Mesenchymal stem cell (in vitro differentiated cells and primary cell): ENCODE results near the gene DOCK8.

Experiments
- DNase-seq: peaks from one replicate; pipeline ENCODE4 v3.0.0-alpha.2; 2013
- H2AFZ ChIP-seq: one replicate; pipeline ENCODE4 v1.6.1; 2013; ENCODE audit warnings: low read depth, mild to moderate bottlenecking, control low read depth, inconsistent platforms, low read length, moderate library complexity
- H2AK5ac ChIP-seq: 2 replicates; pipeline ENCODE4 v1.6.1; 2013; ENCODE audit warnings: low read length, moderate library complexity, mild to moderate bottlenecking, inconsistent platforms; ENCODE audit not compliant: severe bottlenecking
- H2BK120ac ChIP-seq: one replicate; pipeline ENCODE4 v1.6.1; 2013; ENCODE audit warnings: low read depth, mild to moderate bottlenecking, inconsistent platforms, low read length, moderate library complexity
- H2BK12ac ChIP-seq, 2 experiments: one replicate each; pipeline ENCODE4 v1.6.1; 2013; ENCODE audit warnings: inconsistent platforms in 2 of 2, low read length in 2 of 2, mild to moderate bottlenecking in 2 of 2, moderate library complexity in 2 of 2, control low read depth in 1 of 2
- H2BK15ac ChIP-seq: one replicate; pipeline ENCODE4 v1.6.1; 2013; ENCODE audit warnings: mild to moderate bottlenecking, low read depth, inconsistent platforms; ENCODE audit not compliant: poor library complexity, severe bottlenecking
- H2BK5ac ChIP-seq: 2 replicates; pipeline ENCODE4 v1.6.1; 2013; ENCODE audit warnings: low read depth, mild to moderate bottlenecking, low read length, control low read depth, inconsistent platforms; ENCODE audit not compliant: poor library complexity, severe bottlenecking
- H3K14ac ChIP-seq, 2 experiments: one replicate each; pipeline ENCODE4 v1.6.1; 2013; ENCODE audit warnings: inconsistent platforms in 2 of 2, low read length in 2 of 2, control low read depth in 1 of 2, mild to moderate bottlenecking in 1 of 2, moderate library complexity in 1 of 2
- H3K18ac ChIP-seq, 2 experiments: one replicate each; pipeline ENCODE4 v1.6.1; 2013; ENCODE audit warnings: inconsistent platforms in 2 of 2, low read length in 2 of 2, control low read depth in 1 of 2, low read depth in 1 of 2, mild to moderate bottlenecking in 1 of 2
- H3K23ac ChIP-seq, 2 experiments: one replicate each; pipeline ENCODE4 v1.6.1; 2013; ENCODE audit warnings: inconsistent platforms in 2 of 2, low read length in 2 of 2, mild to moderate bottlenecking in 2 of 2, moderate library complexity in 2 of 2, control low read depth in 1 of 2
- H3K27ac ChIP-seq: 2 replicates; pipeline ENCODE4 v1.5.1; 2013; ENCODE audit warnings: mild to moderate bottlenecking, moderate library complexity, low read length, control low read depth, inconsistent platforms; ENCODE audit not compliant: poor library complexity, severe bottlenecking
- H3K27me3 ChIP-seq, 2 experiments: 2 replicates each; pipeline versions ENCODE4 v1.6.1 to v1.7.0; 2013; ENCODE audit warnings: low read length in 2 of 2, mild to moderate bottlenecking in 2 of 2, moderate library complexity in 2 of 2, control low read depth in 1 of 2, inconsistent platforms in 1 of 2; ENCODE audit not compliant: control insufficient read depth in 1 of 2, insufficient read depth in 1 of 2
- H3K36me3 ChIP-seq, 2 experiments: 2 replicates each; pipeline versions ENCODE4 v1.6.1 to v1.7.0; 2013; ENCODE audit warnings: low read length in 2 of 2, control low read depth in 1 of 2, inconsistent platforms in 1 of 2, low read depth in 1 of 2, mild to moderate bottlenecking in 1 of 2; ENCODE audit not compliant: insufficient read depth in 2 of 2, control insufficient read depth in 1 of 2
- H3K4ac ChIP-seq, 2 experiments: one replicate each; pipeline ENCODE4 v1.6.1; 2013; ENCODE audit warnings: inconsistent platforms in 2 of 2, low read length in 2 of 2, mild to moderate bottlenecking in 2 of 2, moderate library complexity in 2 of 2, control low read depth in 1 of 2, low read depth in 1 of 2
- H3K4me1 ChIP-seq: 2 replicates; pipeline ENCODE4 v1.6.1; 2013; ENCODE audit warnings: low read depth, low read length, control low read depth; ENCODE audit not compliant: control insufficient read depth, insufficient read depth
- H3K4me2 ChIP-seq: 2 replicates; pipeline ENCODE4 v1.6.1; 2013; ENCODE audit warnings: low read length, mild to moderate bottlenecking, inconsistent platforms; ENCODE audit not compliant: poor library complexity, severe bottlenecking
- H3K4me3 ChIP-seq, 2 experiments: 2 replicates each; pipeline versions ENCODE4 v1.5.1 to v1.7.0; 2013; ENCODE audit warnings: low read length in 2 of 2, mild to moderate bottlenecking in 2 of 2, control low read depth in 1 of 2, low read depth in 1 of 2; ENCODE audit not compliant: insufficient read depth in 1 of 2
- H3K79me1 ChIP-seq: replicated peaks from 2 replicates; pipeline ENCODE4 v1.6.1; 2013; ENCODE audit warnings: mild to moderate bottlenecking, control low read depth, low read length, inconsistent platforms; ENCODE audit not compliant: poor library complexity, severe bottlenecking
- H3K9ac ChIP-seq: 2 replicates; pipeline ENCODE4 v1.7.0; 2013; ENCODE audit warnings: mild to moderate bottlenecking, low read length, moderate library complexity
- H3K9me3 ChIP-seq: 2 replicates; pipeline ENCODE4 v1.7.0; 2013; ENCODE audit warnings: mild to moderate bottlenecking, low read length; ENCODE audit not compliant: control insufficient read depth
- H4K8ac ChIP-seq: one replicate; pipeline ENCODE4 v1.6.1; 2013; ENCODE audit warnings: inconsistent platforms, mild to moderate bottlenecking, low read length, moderate library complexity
- H4K91ac ChIP-seq: one replicate; pipeline ENCODE4 v1.6.1; 2013; ENCODE audit warnings: mild to moderate bottlenecking, low read length, inconsistent platforms
- WGBS: methylation state at CpG from one replicate; pipeline ENCODE4 v1.1.7; 2013; ENCODE audit warnings: mixed read lengths; 5-methylcytosine and 5-hydroxymethylcytosine counted together

The DOCK8 gene

GRCh38 chr9:419571-420171, 205.0 kb downstream of the DOCK8 start:
- H3K9me3 ChIP-seq, result no peaks in the 10 kb centered on the region
- H3K4me2 ChIP-seq, result no peak overlapping the region
- no peaks in the 10 kb centered on the region for H3K27me3 ChIP-seq
- no peak overlapping the region for H3K4me3 ChIP-seq
- H3K79me1 ChIP-seq, result no peaks in the 10 kb centered on the region
- H3K4me1 ChIP-seq, result no peaks in the 10 kb centered on the region
- H2BK5ac ChIP-seq, result no peak overlapping the region
- no peak overlapping the region for H3K4ac ChIP-seq
- H3K27ac ChIP-seq, result no peak overlapping the region
- no peak for DNase-seq
- H2BK15ac ChIP-seq, result no peak overlapping the region
- H3K36me3 ChIP-seq, result no peaks in the 10 kb centered on the region
- no peak overlapping the region for H2AK5ac ChIP-seq
- H4K91ac ChIP-seq, result no peak overlapping the region
- H3K23ac ChIP-seq, result no peak overlapping the region
- no peak overlapping the region for H2AFZ ChIP-seq
- no peak overlapping the region for H2BK12ac ChIP-seq
- 64% methylated on average over 3 of the region's 5 CpGs for WGBS
- H3K9ac ChIP-seq, result no peak overlapping the region
- H3K14ac ChIP-seq, result no peak overlapping the region
- H2BK120ac ChIP-seq, result no peak overlapping the region
- no peak overlapping the region for H3K18ac ChIP-seq
- H4K8ac ChIP-seq, result no peak overlapping the region

DNA sequence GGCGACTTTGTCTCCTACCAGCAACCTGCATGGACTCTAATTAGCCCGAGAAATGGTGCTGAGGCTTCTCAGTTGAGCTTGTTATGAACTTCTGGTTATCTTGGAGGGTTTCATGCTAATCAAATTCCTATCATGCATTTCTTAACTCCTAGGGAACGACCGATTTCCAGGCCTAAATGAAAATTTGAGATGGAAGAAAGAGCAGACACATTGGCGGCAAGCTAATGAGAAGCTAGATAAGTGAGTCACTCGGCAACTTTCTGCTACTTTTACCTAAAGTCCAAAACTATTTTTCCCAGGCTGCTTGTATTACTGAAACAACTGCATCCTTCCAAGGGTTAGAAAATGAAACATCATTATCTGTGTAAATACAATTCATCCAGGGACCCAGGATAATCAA, 207.2 kb downstream of the DOCK8 start:
- Histone ChIP-seq H3K23ac (no peak overlapping the region), H2BK120ac (no peak overlapping the region), H2BK15ac (no peak overlapping the region), H3K4me3 (no peak overlapping the region), H4K91ac (no peak overlapping the region), H2AK5ac (no peak overlapping the region), H3K4ac (no peak overlapping the region), H3K4me2 (no peak overlapping the region), H4K8ac (no peak overlapping the region), H3K27me3 (no peaks in the 10 kb centered on the region), H3K18ac (no peak overlapping the region), H3K36me3 (no peaks in the 10 kb centered on the region), H3K9ac (no peak overlapping the region), H3K14ac (no peak overlapping the region), H2AFZ (no peak overlapping the region), H2BK12ac (no peak overlapping the region), H3K9me3 (no peaks in the 10 kb centered on the region), H2BK5ac (no peak overlapping the region), H3K27ac (no peak overlapping the region), H3K4me1 (no peaks in the 10 kb centered on the region), H3K79me1 (no peaks in the 10 kb centered on the region)
- no peak for DNase-seq
- 70% methylated on average over 5 of the region's 6 CpGs for WGBS

GRCh38 chr9:426264-426663, 211.6 kb downstream of the DOCK8 start:
- H2BK120ac ChIP-seq, result no peak overlapping the region
- no peak overlapping the region for H2BK12ac ChIP-seq
- H3K14ac ChIP-seq, result no peak overlapping the region
- no peak overlapping the region for H3K18ac ChIP-seq
- no peaks in the 10 kb centered on the region for H3K27me3 ChIP-seq
- H4K8ac ChIP-seq, result no peak overlapping the region
- WGBS, result 90% methylated on average over 5 of the region's 6 CpGs
- H3K36me3 ChIP-seq, result no peaks in the 10 kb centered on the region
- no peak overlapping the region for H3K4me2 ChIP-seq
- no peak overlapping the region for H2AFZ ChIP-seq
- H3K4me1 ChIP-seq, result no peaks in the 10 kb centered on the region
- H4K91ac ChIP-seq, result no peak overlapping the region
- H3K27ac ChIP-seq, result no peak overlapping the region
- no peak overlapping the region for H3K9ac ChIP-seq
- no peak for DNase-seq
- no peaks in the 10 kb centered on the region for H3K9me3 ChIP-seq
- no peak overlapping the region for H2BK5ac ChIP-seq
- no peak overlapping the region for H3K4me3 ChIP-seq
- no peaks in the 10 kb centered on the region for H3K79me1 ChIP-seq
- no peak overlapping the region for H2AK5ac ChIP-seq
- H3K4ac ChIP-seq, result no peak overlapping the region
- H2BK15ac ChIP-seq, result no peak overlapping the region
- H3K23ac ChIP-seq, result no peak overlapping the region

DNA sequence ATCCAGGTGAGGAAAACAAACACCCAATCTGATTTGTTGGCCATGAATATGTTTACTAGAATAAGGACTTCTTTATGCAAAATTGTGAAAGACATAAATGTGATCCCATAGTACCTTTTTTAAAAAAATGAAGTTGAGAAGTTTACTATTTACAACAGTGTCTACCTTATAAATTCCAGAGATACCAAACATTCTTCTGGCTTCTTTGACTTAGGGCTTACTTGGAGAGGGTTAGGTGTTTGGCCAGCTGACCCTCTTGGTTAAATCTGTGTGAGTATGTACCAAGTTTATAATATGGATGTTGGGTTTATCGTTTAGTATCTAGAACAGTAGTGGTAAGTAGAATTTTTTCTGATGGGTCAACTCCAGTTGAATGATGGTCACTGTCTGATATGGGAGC, 212.3 kb downstream of the DOCK8 start:
- H2BK12ac ChIP-seq, result no peak overlapping the region
- no peak overlapping the region for H3K27ac ChIP-seq
- no peak overlapping the region for H3K4me3 ChIP-seq
- no peaks in the 10 kb centered on the region for H3K4me1 ChIP-seq
- no peaks in the 10 kb centered on the region for H3K79me1 ChIP-seq
- no peak overlapping the region for H3K4ac ChIP-seq
- H3K23ac ChIP-seq, result no peak overlapping the region
- WGBS, result 67% methylated on average over 1 of the region's 1 CpG
- H4K8ac ChIP-seq, result no peak overlapping the region
- no peak overlapping the region for H2BK5ac ChIP-seq
- H3K36me3 ChIP-seq, result no peaks in the 10 kb centered on the region
- no peaks in the 10 kb centered on the region for H3K27me3 ChIP-seq
- H2AFZ ChIP-seq, result no peak overlapping the region
- no peak overlapping the region for H3K14ac ChIP-seq
- no peak overlapping the region for H3K4me2 ChIP-seq
- H2BK15ac ChIP-seq, result no peak overlapping the region
- no peak overlapping the region for H3K9ac ChIP-seq
- H3K9me3 ChIP-seq, result no peaks in the 10 kb centered on the region
- H2AK5ac ChIP-seq, result no peak overlapping the region
- DNase-seq, result no peak
- H3K18ac ChIP-seq, result no peak overlapping the region
- H2BK120ac ChIP-seq, result no peak overlapping the region
- no peak overlapping the region for H4K91ac ChIP-seq
